ENCODE measurements around the gene HAUS3.

The HAUS3 gene, protein sequence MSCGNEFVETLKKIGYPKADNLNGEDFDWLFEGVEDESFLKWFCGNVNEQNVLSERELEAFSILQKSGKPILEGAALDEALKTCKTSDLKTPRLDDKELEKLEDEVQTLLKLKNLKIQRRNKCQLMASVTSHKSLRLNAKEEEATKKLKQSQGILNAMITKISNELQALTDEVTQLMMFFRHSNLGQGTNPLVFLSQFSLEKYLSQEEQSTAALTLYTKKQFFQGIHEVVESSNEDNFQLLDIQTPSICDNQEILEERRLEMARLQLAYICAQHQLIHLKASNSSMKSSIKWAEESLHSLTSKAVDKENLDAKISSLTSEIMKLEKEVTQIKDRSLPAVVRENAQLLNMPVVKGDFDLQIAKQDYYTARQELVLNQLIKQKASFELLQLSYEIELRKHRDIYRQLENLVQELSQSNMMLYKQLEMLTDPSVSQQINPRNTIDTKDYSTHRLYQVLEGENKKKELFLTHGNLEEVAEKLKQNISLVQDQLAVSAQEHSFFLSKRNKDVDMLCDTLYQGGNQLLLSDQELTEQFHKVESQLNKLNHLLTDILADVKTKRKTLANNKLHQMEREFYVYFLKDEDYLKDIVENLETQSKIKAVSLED

DNA sequence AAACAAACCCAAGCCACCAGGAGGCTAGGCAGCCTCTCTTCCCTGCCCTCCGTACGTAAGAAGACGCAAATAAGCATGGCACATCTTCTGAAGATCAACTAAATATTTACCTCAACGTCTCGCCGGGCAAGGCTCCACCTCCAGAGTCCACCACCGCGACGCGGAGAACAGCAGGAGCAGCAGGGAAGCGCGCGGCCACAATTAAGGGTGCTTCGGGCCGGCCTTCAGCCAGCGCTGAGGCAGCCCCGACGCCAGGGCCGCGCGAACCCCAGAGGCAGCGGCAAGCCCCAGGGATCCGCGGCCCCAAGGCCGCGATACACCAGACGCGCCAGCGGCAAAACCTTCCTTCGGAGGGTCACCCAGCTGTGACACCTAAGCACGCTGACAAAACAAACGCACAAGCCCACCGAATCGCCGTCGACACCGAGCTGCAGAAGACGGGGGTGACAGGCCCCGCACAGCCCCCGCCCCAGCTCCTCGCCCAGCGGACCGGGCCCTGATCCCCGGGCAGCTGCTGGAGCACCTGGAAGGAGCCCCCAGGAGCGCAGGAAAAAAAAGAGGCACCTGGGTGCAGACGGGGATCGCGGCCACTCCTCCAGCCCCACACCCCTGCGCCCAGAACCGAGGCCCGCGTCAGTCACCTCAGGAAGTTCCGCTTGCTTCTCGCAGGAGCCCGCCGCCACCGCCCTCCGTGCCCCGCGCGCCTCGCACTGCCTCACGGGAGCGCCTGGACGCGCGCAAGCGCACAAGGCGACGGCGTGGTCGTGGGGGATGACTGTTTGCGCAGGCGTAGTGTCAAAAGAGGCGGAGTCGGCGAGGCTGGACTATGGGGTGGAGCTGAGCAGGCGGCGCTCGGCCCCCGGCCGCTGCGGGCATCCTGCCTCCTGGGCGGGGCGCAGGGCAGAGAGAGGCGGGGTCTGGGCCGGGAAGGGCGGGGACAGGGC is at the start of gene HAUS3, which contains the start of gene POLN:
Gene HAUS3, minus strand, starts transcription at position 712 of the 944 bp plus-strand sequence. CDS start 1,175 bp downstream, outside the sequence.
Gene POLN, minus strand, starts transcription at position 712 of the 944 bp plus-strand sequence. CDS start 12,890 bp downstream, outside the sequence.
- peak; percentile 99 for DNase-seq

DNA sequence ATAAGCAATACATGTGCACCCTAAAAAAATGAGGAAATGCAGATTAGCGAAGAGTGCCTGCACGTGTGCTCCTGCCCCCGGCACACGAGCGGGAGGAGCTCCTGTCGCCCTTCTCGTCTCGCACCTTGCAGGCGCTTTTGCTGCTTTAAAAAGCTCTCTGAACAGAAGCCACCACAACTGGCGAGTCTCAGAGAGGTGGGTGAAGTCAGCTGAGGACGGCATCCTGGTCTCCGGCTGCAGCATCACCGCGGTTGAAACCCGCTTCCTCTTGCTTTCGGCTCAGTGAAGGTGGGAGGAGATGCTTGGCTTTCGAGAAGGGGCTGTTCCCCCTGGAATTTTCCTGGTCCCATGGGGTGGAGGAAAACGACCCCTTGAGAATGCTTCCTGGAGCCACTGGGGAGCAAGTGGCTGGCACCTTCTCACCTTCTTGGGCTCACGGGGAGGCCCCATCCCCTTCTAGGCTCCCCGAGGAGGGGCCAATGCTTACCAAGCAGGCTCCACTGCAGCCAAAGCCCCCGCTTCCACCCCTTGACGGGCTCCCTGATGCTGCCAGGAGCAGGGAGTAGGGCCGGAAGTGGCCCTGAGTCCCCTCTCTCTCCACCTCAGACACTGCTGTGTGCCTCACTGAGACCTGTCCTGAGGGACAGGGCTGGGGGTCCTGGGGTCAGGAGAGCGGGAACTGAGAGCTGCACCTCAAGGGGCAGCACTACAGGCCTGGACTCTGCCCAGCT is 49.2 kb upstream of the HAUS3 start:
- peak; percentile 40 for DNase-seq

DNA sequence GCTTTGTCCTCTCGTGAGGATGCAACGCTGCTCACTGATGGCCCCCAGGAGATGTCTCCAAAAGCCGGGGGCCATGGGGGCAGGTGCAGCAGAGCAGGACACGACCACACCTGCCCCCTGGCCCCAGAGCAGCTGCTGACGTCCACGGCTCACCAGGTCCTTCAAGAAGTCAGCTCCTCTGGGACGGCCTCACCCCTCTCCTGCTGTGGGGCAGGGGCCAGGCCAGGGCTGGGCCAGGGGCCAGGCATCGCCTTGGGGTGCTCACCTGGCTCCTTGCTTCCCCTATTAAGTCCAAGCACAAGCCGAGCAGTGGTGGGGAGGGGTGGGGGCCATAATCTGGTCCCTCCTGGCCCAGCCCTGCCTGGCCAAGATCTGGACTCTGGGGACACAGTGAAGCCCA is 48.6 kb upstream of the HAUS3 start:
- no peak for DNase-seq

DNA sequence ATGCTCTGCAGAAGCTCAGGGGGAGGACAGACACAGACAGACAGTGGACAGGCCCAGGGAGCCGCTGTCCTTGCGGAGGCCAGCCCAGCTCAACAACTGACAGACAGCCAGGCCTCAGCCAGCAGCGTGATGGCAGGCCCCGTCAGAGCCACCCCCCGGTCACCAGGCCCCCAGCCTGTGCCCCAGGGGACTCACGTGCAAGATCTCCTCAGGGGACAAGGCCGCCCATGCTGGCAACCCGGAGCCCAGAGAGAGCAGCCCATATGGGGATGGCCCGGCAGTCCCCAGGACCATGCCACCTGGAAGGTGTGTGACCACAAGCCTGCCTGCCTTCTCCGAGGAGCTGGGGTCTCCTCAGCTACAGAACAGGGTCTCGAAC is 48.0 kb upstream of the HAUS3 start:
- peak; percentile 6 for DNase-seq

- DNase-seq: peak; percentile 6
Observed at GRCh38 chr4:2289311-2289954, 47.5 kb upstream of the HAUS3 start.

- DNase-seq: no peak
Observed at GRCh38 chr4:2288051-2288541, 46.2 kb upstream of the HAUS3 start.

- no peak for DNase-seq
Observed at GRCh38 chr4:2287594-2287915, 45.6 kb upstream of the HAUS3 start.

GRCh38 chr4:2286904-2287593 is 45.1 kb upstream of the HAUS3 start:
- DNase-seq: no peak

DNA sequence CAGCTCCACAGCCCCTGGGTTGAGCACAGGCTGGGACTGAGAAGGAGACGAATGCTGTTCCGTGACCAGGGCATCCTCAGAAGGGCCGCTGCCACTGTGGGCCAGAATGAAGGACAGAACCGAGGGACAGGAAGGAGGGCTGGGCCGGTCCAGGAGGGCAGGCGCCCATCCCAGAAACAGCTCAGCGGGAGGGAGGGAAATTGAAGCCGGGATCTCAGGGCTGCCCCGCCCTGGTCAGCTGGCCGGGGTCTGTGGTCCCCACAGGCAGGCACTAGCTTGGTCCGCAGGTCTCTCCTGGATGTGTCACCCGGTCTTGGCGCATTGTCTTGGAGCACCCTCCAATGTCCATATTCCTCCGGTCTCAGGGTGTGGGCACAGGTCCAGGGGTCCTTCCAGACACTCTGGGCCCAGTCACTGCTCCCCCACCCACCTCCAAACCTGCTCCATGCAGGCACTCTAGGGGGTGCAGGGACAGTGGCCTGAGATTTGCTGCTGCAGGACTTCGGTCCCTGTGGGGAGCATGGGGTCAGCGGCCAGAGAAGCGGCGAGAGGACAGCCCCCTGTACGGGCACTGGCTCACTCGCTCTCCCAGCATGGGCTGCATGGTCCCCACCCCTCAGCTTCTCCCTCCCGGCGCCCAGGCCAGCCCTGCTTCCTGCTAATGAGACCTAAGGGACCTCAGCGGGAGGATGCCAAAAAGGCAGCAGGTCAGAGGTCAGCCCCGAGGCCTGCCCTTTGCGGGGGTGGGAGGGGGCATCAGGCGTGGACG is 43.9 kb upstream of the HAUS3 start:
- no peak for DNase-seq

DNA sequence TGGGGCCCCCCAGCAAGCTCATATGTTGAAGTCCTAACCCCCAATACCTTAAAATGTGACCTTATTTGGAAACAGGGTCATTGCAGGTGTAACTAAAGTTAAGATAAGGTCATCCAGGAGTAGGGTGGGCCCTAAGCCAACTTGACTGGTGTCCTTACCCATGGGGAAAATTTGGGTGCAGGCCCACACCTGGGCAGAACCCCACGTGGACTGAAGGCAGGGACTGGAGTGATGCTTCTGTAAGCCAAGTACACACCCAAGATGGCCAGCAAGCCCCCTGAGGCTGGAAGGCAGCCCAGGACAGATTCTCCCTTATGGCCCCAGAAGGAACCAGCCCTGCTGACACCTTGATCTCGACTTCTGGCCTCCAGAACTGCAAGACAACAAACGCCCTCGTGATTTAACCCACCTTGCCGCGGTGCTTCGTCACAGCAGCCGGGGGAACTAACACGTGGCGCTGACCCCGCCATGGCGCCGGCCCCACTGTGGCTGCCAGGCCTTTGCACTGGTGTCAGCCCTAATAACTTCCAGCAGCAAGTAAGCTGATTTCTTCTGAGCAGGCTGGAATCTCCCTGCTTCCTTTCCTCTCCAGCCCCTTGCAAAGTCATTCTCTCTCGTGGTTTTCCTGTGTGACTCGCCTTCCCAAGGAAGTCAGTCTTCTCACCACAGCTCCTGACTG is 43.2 kb upstream of the HAUS3 start:
- DNase-seq: no peak

DNA sequence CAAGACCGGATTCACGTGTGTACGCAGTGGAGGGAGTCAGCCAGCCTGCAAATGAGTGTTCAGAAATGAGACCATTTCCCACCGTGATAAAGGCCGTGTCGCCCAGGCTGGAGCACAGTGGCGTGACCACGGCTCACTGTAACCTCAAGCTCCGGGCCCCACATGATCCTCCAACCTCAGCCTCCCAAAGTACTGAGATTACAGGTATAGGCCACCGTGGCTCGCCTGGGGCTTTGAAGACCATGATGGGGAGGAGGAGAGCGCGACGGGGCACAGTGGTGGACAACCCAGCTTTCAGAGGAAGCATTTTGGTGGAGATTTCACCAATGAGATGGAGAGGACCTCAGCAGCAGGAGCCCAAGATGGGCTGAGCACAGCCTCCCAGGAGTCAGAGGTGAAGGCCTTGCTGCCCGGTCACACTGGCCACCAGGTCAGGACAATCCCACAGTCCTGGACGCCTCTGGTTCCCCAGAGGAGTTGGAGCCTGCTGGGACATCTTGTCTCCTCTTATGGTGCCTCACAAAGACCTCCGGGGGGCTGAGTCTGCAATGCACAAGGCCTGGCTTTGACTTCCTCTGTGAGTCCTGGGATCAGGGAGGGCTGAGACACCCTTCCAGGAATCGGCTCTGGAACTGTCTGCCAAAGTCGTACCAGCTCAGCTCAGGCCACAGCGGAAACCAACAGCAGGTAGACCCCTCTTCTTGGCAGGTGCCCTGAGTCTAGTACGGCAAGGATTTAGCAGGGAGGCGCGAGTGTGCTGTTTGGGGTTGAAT is 42.4 kb upstream of the HAUS3 start:
- no peak for DNase-seq

GRCh38 chr4:2283199-2283711 is 41.3 kb upstream of the HAUS3 start:
- DNase-seq: no peak

- peak; percentile 66 for DNase-seq
Observed at GRCh38 chr4:2281575-2282343, 39.8 kb upstream of the HAUS3 start.

DNA sequence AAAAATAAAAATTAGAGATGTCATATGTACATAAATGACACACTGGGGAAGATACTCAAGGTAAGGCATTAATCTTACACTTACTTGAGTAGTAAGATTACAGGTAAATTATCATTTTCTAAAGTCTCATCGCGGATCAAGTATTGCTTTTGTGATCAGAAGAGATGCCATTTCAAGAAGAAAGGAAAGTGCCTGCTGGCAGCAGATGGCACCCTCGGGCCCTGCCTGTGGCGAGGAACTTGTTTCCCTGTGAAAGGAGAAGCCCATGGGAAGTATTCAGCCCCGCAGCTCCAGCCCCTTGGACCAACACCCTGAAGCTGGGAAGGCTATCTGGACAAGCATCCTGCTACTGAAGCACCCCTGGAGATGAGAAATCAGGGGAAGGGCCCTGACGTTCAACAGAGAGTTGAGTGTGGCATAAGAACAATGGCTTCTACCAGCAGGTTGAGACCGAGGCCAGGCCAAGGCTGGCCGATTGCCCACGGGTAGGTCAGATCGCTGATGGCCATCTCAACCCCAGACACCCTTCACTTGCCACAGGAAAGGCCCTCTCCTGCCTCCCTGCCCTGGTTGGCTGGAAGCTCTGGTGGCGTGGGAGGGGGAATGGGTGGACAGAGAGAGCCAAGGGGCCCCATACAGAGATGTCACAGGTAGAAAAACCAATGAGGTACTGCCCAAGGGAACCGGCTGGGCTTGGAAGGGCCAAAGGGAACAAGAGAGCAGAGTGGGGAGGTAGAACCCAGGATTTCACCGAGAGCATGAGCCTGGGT is 38.8 kb upstream of the HAUS3 start:
- no peak for DNase-seq

GRCh38 chr4:2277956-2278355 is 36.0 kb upstream of the HAUS3 start:
- DNase-seq: no peak

DNA sequence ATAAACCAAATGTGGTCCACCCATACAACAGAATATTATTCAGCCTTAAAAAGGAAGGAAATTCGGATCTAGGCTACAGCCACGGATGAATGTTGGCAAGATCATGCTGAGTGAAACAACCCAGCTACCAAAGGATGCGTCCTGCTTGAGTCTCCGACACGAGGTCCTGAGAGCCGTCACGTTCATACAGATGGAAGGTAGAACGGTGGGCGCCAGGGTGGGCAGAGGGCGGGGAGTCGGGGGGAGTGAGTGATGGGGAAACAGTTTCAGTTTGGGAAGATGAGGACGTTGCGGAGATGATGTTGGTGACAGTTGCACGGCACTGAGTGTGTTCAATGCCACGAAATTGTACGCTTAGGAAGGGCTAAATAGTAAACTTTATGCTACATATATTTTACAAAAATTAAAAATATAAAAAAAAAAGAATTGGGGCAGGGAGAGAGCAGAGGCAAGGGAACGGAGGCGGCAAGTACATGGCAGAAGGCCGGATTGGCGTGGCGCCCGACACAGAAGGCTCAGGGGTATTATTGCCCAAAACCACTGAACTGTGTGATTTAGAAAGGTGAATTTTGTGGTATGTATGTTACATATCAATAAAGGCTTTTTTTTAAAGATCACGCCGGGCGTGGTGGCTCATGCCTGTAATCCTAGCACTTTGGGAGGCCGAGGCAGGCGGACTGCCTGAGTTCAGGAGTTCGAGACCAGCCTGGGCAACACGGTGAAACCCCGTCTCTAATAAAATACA is 34.8 kb upstream of the HAUS3 start:
- no peak for DNase-seq
